H1 (cell line): Measurements from ENCODE around the gene CNNM4. TPM values are rescaled to one million over a fixed set of nuclear protein-coding genes. Genes with fewer than 3 reads are reported as not detected.

Experiments used
- CHD7 ChIP-seq: fragments of 300-600 bp; sonication (generic); IDR thresholded peaks from 2 replicates; pipeline ENCODE4 v1.7.1; 2012; ENCODE audit warnings: low read length, moderate library complexity, mild to moderate bottlenecking, inconsistent platforms; ENCODE audit not compliant: insufficient replicate concordance
- EP300 ChIP-seq, 2 experiments: IDR thresholded peaks; 1 replicate in 1 of 2; 2 replicates in 1 of 2; pipeline ENCODE4 v1.6.1; 2011 to 2012; ENCODE audit warnings: low read depth in 2 of 2, low read length in 2 of 2, mild to moderate bottlenecking in 2 of 2, borderline replicate concordance in 1 of 2, inconsistent platforms in 1 of 2, moderate library complexity in 1 of 2
- polyA plus RNA-seq, 7 experiments: library from polyadenylated mRNA; depleted of rRNA in 3 of 7; stranded (reverse) in 5 of 7; unstranded in 2 of 7; fragments of >200 nt in 5 of 7; fragments of 200-250 nt in 2 of 7; gene quantifications; 1 replicate in 5 of 7; 2 replicates in 1 of 7; 4 replicates in 1 of 7; pipeline versions ENCODE4 v1.2.1 to v1.2.3, GENCODE V29; 2011 to 2013; ENCODE audit warnings: missing spikeins in 2 of 7, mixed read lengths in 2 of 7
- total RNA-seq: library from RNA; stranded (reverse); fragmentation: NEBNext Ultra II Directional; extraction: Animal tissue kit (Norgen Biotek cat#: 25700); gene quantifications from 2 replicates; pipeline ENCODE4 v1.2.1, GENCODE V29; 2021

Gene CNNM4
- total and polyA plus RNA-seq, 2 of the 8 experiments (the other 6 are each of a cell fraction or from before 2014, with no cell fraction given), result 10.3 to 11.0 TPM

- TF ChIP-seq CHD7, result no peak
- no peak for TF ChIP-seq EP300 (IDR thresholded peaks at IDR 0.05; ENCODE audit: borderline replicate concordance in 1 of 2, low read depth in 2 of 2, low read length in 2 of 2)
Measured at GRCh38 chr2:96825057-96825456, 64.4 kb downstream of the CNNM4 start (continued).
